ENCODE data around the gene SUSD6.

- TF ChIP-seq POLR2A (IDR thresholded peaks at IDR 0.05) = no peak
- no peak for TF ChIP-seq CTCF (IDR thresholded peaks at IDR 0.05)
Observed at GRCh38 chr14:69676723-69677122, 65.3 kb downstream of the SUSD6 start.
